ENCODE results near the gene TMEM219. TPM values are rescaled to one million over a fixed set of nuclear protein-coding genes. Genes with fewer than 3 reads are reported as not detected.
"Not testable (repeated sequence)": the region's sequence is repeated elsewhere in the genome, so short reads cannot be mapped to it uniquely, and the experiment has no call there.

The TMEM219 gene
- 61.6 and 125 TPM in 2 replicates for total RNA-seq

GRCh38 chr16:29961479-29962343, at the start of gene TMEM219:
Gene TMEM219 (plus strand): TSS chr16:29962079. CDS start chr16:29963144, 1,065 bp downstream.
- peak; percentile 91 for DNase-seq

GRCh38 chr16:29912087-29912486, 49.8 kb upstream of the TMEM219 start:
- DNase-seq = no peak

- no peak for DNase-seq
These were observed 48.4 kb upstream of the TMEM219 start for GRCh38 chr16:29913514-29913913.

GRCh38 chr16:29915590-29916247, 46.2 kb upstream of the TMEM219 start:
- peak; percentile 79 for DNase-seq

GRCh38 chr16:29916979-29917378, 44.9 kb upstream of the TMEM219 start:
- DNase-seq = peak; percentile 3

- DNase-seq = no peak
These were observed 41.4 kb upstream of the TMEM219 start for GRCh38 chr16:29920288-29921033.

GRCh38 chr16:29921034-29921385, 40.9 kb upstream of the TMEM219 start:
- peak; percentile 20 for DNase-seq

GRCh38 chr16:29922326-29922725, 39.6 kb upstream of the TMEM219 start:
- no peak for DNase-seq

- no peak for DNase-seq
These were observed 38.8 kb upstream of the TMEM219 start for GRCh38 chr16:29922986-29923501.

GRCh38 chr16:29925105-29925756, 36.6 kb upstream of the TMEM219 start:
- peak; percentile 45 for DNase-seq

GRCh38 chr16:29925781-29926710, 35.8 kb upstream of the TMEM219 start, which contains the start of gene KCTD13:
Gene KCTD13 (minus strand): TSS chr16:29926226. CDS start chr16:29926033, 193 bp downstream.
- peak; percentile 87 for DNase-seq

- no peak for DNase-seq
These were observed 35.2 kb upstream of the TMEM219 start for GRCh38 chr16:29926711-29927052.

- no peak for DNase-seq
These were observed 34.6 kb upstream of the TMEM219 start for GRCh38 chr16:29927070-29927905.

GRCh38 chr16:29931750-29932149, 30.1 kb upstream of the TMEM219 start:
- not testable (repeated sequence) for DNase-seq

GRCh38 chr16:29940656-29941055, 21.2 kb upstream of the TMEM219 start:
- DNase-seq = no peak

GRCh38 chr16:29943846-29944799, 17.8 kb upstream of the TMEM219 start:
- peak; percentile 38 for DNase-seq

- no peak for DNase-seq
These were observed 14.0 kb upstream of the TMEM219 start for GRCh38 chr16:29947897-29948296.

GRCh38 chr16:29950806-29951461, 10.9 kb upstream of the TMEM219 start:
- DNase-seq = no peak

All from dermis blood vessel endothelial cell (primary cell).